ENCODE results near the gene ABCA9. TPM values are rescaled to one million over a fixed set of nuclear protein-coding genes. Genes with fewer than 3 reads are reported as not detected.

ABCA9 gene
- total and polyA plus RNA-seq, 2 of the 13 experiments (the other 11 are each of a cell fraction or from before 2014, with no cell fraction given): 0.04 TPM; not detected in 1

GRCh38 chr17:69047368-69048263 lies 13.1 kb downstream of the ABCA9 start (continued):
- TF ChIP-seq ZNF318 (CRISPR knock-in tag; IDR thresholded peaks at IDR 0.05): no peak
- no peak for TF ChIP-seq ZNF17 (CRISPR knock-in tag; IDR thresholded peaks at IDR 0.05)
- peak; percentile 74 for TF ChIP-seq ZNF281 (CRISPR knock-in tag; IDR thresholded peaks at IDR 0.05; ENCODE audit: borderline replicate concordance)
- TF ChIP-seq FOXO1 (CRISPR knock-in tag; IDR thresholded peaks at IDR 0.05): peak; percentile 100
- peak; percentile 34; the same call in 1 of the 2 replicates for TF ChIP-seq NKX3-1 (CRISPR knock-in tag; IDR thresholded peaks at IDR 0.05)
- no peak for TF ChIP-seq ZNF879 (CRISPR knock-in tag; IDR thresholded peaks at IDR 0.05)
- peak; percentile 88; the same call in 1 of the 2 replicates for TF ChIP-seq JUNB (CRISPR knock-in tag; IDR thresholded peaks at IDR 0.05; ENCODE audit: borderline replicate concordance)
- TF ChIP-seq ERF (CRISPR knock-in tag; IDR thresholded peaks at IDR 0.05): peak; percentile 84
- TF ChIP-seq FOSL1 (CRISPR knock-in tag; IDR thresholded peaks at IDR 0.05; ENCODE audit: borderline replicate concordance): peak; percentile 58; the same call in 1 of the 2 replicates
- peak; percentile 36; the same call in 1 of the 2 replicates for TF ChIP-seq YEATS2 (CRISPR knock-in tag; IDR thresholded peaks at IDR 0.05; ENCODE audit: borderline replicate concordance)
- peak; percentile 71 for TF ChIP-seq YEATS4 (CRISPR knock-in tag; IDR thresholded peaks at IDR 0.05; ENCODE audit: borderline replicate concordance)
- TF ChIP-seq ZNF337 (CRISPR knock-in tag; IDR thresholded peaks at IDR 0.05; ENCODE audit: borderline replicate concordance, low read depth): 0 out of 2 replicates have a peak, but pooled peaks have one; percentile 47
- peak; percentile 84 for TF ChIP-seq BCL6 (CRISPR knock-in tag; IDR thresholded peaks at IDR 0.05)
- TF ChIP-seq RORA (CRISPR knock-in tag; IDR thresholded peaks at IDR 0.05): 0 out of 2 replicates have a peak, but pooled peaks have one; percentile 64
- TF ChIP-seq ZNF224 (CRISPR knock-in tag; IDR thresholded peaks at IDR 0.05): 0 out of 2 replicates have a peak, but pooled peaks have one; percentile 16
- TF ChIP-seq JARID2 (CRISPR knock-in tag; IDR thresholded peaks at IDR 0.05; ENCODE audit: insufficient replicate concordance): no peak
- no peak for TF ChIP-seq NR1H2 (CRISPR knock-in tag; IDR thresholded peaks at IDR 0.05; ENCODE audit: borderline replicate concordance, low read depth)
- no peak for TF ChIP-seq U2AF1 (optimal IDR thresholded peaks at IDR 0.05; ENCODE audit: low read depth, low read length)
